Keratinocyte (primary cell): ENCODE measurements around the gene LRRC7. TPM values are rescaled to one million over a fixed set of nuclear protein-coding genes. Genes with fewer than 3 reads are reported as not detected.

ENCODE experiments used
- DNase-seq: peaks from one replicate; pipeline ENCODE4 v3.0.0-alpha.2; 2011; ENCODE audit warnings: low read depth, missing footprints, low spot score
- FAIRE-seq: peaks from 2 replicates; lab custom pipeline; 2011; peaks lifted over from hg19 to GRCh38; lab: Jason Lieb, UNC
- H2AFZ ChIP-seq: 2 replicates; pipeline ENCODE4 v1.6.0; 2012; ENCODE audit warnings: low read length, control low read depth, inconsistent platforms; ENCODE audit not compliant: control insufficient read depth
- H3K27ac ChIP-seq: 2 replicates; pipeline ENCODE4 v1.5.1; 2011; ENCODE audit warnings: low read length; ENCODE audit not compliant: control insufficient read depth, insufficient read depth
- H3K27me3 ChIP-seq: 3 replicates; pipeline ENCODE4 v1.6.0; 2011; ENCODE audit warnings: low read length; ENCODE audit not compliant: control insufficient read depth, insufficient read depth; ENCODE audit errors: extremely low read depth
- H3K36me3 ChIP-seq, 2 experiments: 2 replicates in 1 of 2; 3 replicates in 1 of 2; pipeline ENCODE4 v1.5.1; 2011; ENCODE audit warnings: low read length in 2 of 2, mild to moderate bottlenecking in 1 of 2; ENCODE audit not compliant: control insufficient read depth in 2 of 2, insufficient read depth in 2 of 2; ENCODE audit errors: extremely low read depth in 1 of 2
- H3K4me1 ChIP-seq: 3 replicates; pipeline ENCODE4 v1.5.1; 2011; ENCODE audit warnings: low read length; ENCODE audit not compliant: control insufficient read depth, insufficient read depth; ENCODE audit errors: extremely low read depth
- H3K4me2 ChIP-seq: 3 replicates; pipeline ENCODE4 v1.6.0; 2011; ENCODE audit warnings: low read depth, low read length; ENCODE audit not compliant: control insufficient read depth, insufficient read depth; ENCODE audit errors: extremely low read depth
- H3K4me3 ChIP-seq, 3 experiments: fragments of 200-600 bp in 1 of 3; sonication (generic) in 1 of 3; 2 replicates in 2 of 3; 3 replicates in 1 of 3; pipeline ENCODE4 v1.5.1; 2011 to 2016; ENCODE audit warnings: low read length in 3 of 3, mild to moderate bottlenecking in 3 of 3, control low read depth in 2 of 3, inconsistent platforms in 1 of 3, low read depth in 1 of 3, mixed read lengths in 1 of 3, mixed run types in 1 of 3, moderate library complexity in 1 of 3; ENCODE audit not compliant: control insufficient read depth in 2 of 3, insufficient read depth in 2 of 3; ENCODE audit errors: extremely low read depth in 1 of 3
- H3K79me2 ChIP-seq: 2 replicates; pipeline ENCODE4 v1.6.0; 2012; ENCODE audit warnings: low read length; ENCODE audit not compliant: control insufficient read depth, insufficient read depth
- H3K9ac ChIP-seq: 3 replicates; pipeline ENCODE4 v1.6.0; 2011; ENCODE audit warnings: low read length; ENCODE audit not compliant: control insufficient read depth, insufficient read depth; ENCODE audit errors: extremely low read depth
- H3K9me1 ChIP-seq: 3 replicates; pipeline ENCODE4 v1.6.0; 2011; ENCODE audit warnings: low read length; ENCODE audit not compliant: control insufficient read depth, insufficient read depth; ENCODE audit errors: extremely low read depth
- H3K9me3 ChIP-seq: 2 replicates; pipeline ENCODE4 v1.5.1; 2012; ENCODE audit warnings: low read depth, low read length; ENCODE audit not compliant: control insufficient read depth
- H4K20me1 ChIP-seq: 3 replicates; pipeline ENCODE4 v1.6.0; 2011; ENCODE audit warnings: low read length; ENCODE audit not compliant: control insufficient read depth, insufficient read depth; ENCODE audit errors: extremely low read depth
- EZH2 ChIP-seq: IDR thresholded peaks from one replicate; pipeline ENCODE4 v1.6.1; 2012; ENCODE audit warnings: inconsistent platforms, mild to moderate bottlenecking, low read length, moderate library complexity
- dilution Hi-C: fragments of 300-500 bp; cut with MboI; formaldehyde crosslinking; loops from one replicate; pipeline ENCODE4 v1.7.0; 2020; ENCODE audit warnings: low sequenced_read_pairs; ENCODE audit not compliant: extremely low pct_ligation_motif_present
- polyA plus RNA-seq, 5 experiments: library from polyadenylated mRNA; depleted of rRNA in 3 of 5; stranded (reverse) in 3 of 5; stranded (forward) in 1 of 5; unstranded in 1 of 5; fragments of >200 nt; gene quantifications; 1 replicate in 1 of 5; 2 replicates in 3 of 5; 3 replicates in 1 of 5; pipeline versions ENCODE4 v1.2.1 to v1.2.3, GENCODE V29; 2011 to 2012; ENCODE audit warnings: missing spikeins in 2 of 5, low read depth in 1 of 5, low replicate concordance in 1 of 5
- TF ChIP-seq, protein P1 (sequence below), 3 experiments: IDR thresholded peaks in 1 of 3; conservative IDR thresholded peaks in 1 of 3; optimal IDR thresholded peaks in 1 of 3; 2 replicates in 2 of 3; 3 replicates in 1 of 3; pipeline versions ENCODE3 to v1.5.1; 2011; ENCODE audit warnings: low read length in 3 of 3, mild to moderate bottlenecking in 3 of 3, moderate library complexity in 2 of 3, control low read depth in 1 of 3, inconsistent platforms in 1 of 3; ENCODE audit not compliant: insufficient read depth in 2 of 3; ENCODE audit errors: extremely low read depth in 1 of 3

LRRC7 gene
- polyA plus RNA-seq, 1 donor (not counting 4 experiments of a cell fraction or from before 2014, with no cell fraction given): 0.28 TPM

DNA sequence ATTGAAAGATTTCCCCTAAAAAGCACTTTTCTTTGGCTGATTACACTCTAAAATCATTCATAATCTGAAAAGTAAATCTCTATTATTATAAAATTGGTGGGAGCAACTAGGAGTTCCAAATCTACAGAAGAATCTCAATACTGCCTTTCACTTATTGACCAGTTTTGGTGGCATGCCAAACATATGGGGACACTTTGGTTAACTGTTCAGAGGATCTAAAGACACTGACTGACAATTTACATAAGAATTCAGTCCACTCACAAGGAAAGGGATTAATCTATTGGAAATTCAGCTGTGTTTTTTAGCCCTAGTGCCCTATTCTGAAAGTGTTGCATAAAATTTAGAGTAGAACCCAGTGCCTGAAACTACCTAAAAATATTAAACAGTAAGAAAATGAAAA lies 524.1 kb downstream of the LRRC7 start:
- no peaks in the 10 kb centered on the region for H3K79me2 ChIP-seq
- H3K36me3 ChIP-seq: no peaks in the 10 kb centered on the region
- no peak overlapping the region for H3K9ac ChIP-seq
- no peaks in the 10 kb centered on the region for H3K4me1 ChIP-seq
- no peak for TF ChIP-seq EZH2
- TF ChIP-seq, protein P1, sequence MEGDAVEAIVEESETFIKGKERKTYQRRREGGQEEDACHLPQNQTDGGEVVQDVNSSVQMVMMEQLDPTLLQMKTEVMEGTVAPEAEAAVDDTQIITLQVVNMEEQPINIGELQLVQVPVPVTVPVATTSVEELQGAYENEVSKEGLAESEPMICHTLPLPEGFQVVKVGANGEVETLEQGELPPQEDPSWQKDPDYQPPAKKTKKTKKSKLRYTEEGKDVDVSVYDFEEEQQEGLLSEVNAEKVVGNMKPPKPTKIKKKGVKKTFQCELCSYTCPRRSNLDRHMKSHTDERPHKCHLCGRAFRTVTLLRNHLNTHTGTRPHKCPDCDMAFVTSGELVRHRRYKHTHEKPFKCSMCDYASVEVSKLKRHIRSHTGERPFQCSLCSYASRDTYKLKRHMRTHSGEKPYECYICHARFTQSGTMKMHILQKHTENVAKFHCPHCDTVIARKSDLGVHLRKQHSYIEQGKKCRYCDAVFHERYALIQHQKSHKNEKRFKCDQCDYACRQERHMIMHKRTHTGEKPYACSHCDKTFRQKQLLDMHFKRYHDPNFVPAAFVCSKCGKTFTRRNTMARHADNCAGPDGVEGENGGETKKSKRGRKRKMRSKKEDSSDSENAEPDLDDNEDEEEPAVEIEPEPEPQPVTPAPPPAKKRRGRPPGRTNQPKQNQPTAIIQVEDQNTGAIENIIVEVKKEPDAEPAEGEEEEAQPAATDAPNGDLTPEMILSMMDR (optimal IDR thresholded peaks at IDR 0.05 in 1 of 3, IDR thresholded peaks at IDR 0.05 in 1 of 3, conservative IDR thresholded peaks at IDR 0.05 in 1 of 3; ENCODE audit: extremely low read depth in 1 of 3, insufficient read depth in 2 of 3, low read length in 3 of 3): no peak
- no peak for FAIRE-seq
- no peak for DNase-seq
- no peak overlapping the region for H2AFZ ChIP-seq
- no peaks in the 10 kb centered on the region for H3K27me3 ChIP-seq
- no peak overlapping the region for H3K4me2 ChIP-seq
- H4K20me1 ChIP-seq: no peaks in the 10 kb centered on the region
- no peaks in the 10 kb centered on the region for H3K9me1 ChIP-seq
- H3K9me3 ChIP-seq: no peaks in the 10 kb centered on the region
- dilution Hi-C loops: no loop called here
- H3K4me3 ChIP-seq: no peak overlapping the region
- H3K27ac ChIP-seq: no peak overlapping the region

DNA sequence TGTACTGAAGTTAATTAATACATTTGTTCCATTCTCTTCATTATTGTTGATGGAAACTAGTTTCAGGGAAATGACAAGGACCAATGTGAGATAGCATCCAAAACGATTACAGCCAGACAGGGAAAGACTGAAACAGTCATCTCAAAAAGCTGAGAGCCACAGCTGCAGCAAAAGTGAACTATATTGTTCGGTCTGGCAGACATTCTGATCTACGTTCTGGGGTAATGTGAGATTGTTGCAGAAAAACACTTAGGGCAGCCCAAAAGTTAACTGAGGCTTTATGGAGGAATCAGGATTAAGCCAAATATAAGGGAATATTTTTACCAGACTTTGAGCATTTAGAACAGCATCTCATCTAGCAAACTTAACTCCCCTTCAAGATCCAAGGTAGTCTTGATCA lies 524.8 kb downstream of the LRRC7 start:
- no peak overlapping the region for H3K4me3 ChIP-seq
- no peaks in the 10 kb centered on the region for H3K9me3 ChIP-seq
- no peak for TF ChIP-seq EZH2
- TF ChIP-seq, protein P1 (optimal IDR thresholded peaks at IDR 0.05 in 1 of 3, IDR thresholded peaks at IDR 0.05 in 1 of 3, conservative IDR thresholded peaks at IDR 0.05 in 1 of 3; ENCODE audit: extremely low read depth in 1 of 3, insufficient read depth in 2 of 3, low read length in 3 of 3): no peak
- no peak overlapping the region for H3K27ac ChIP-seq
- H3K79me2 ChIP-seq: no peaks in the 10 kb centered on the region
- H2AFZ ChIP-seq: no peak overlapping the region
- dilution Hi-C loops: no loop called here
- no peaks in the 10 kb centered on the region for H3K27me3 ChIP-seq
- no peaks in the 10 kb centered on the region for H3K4me1 ChIP-seq
- FAIRE-seq (no peak), DNase-seq (no peak)
- H4K20me1 ChIP-seq: no peaks in the 10 kb centered on the region
- H3K4me2 ChIP-seq: no peak overlapping the region
- no peak overlapping the region for H3K9ac ChIP-seq
- no peaks in the 10 kb centered on the region for H3K9me1 ChIP-seq
- H3K36me3 ChIP-seq: no peaks in the 10 kb centered on the region
